Body of pancreas (tissue), 4 donors: Measurements from ENCODE around the gene KLC4.

Experiments used
- POLR2A ChIP-seq, 3 donors: fragments of 450-650 bp; IDR thresholded peaks; one replicate each; pipeline ENCODE4 v1.6.1; 2016; ENCODE audit warnings: antibody characterized with exemption in 3 of 3, mild to moderate bottlenecking in 2 of 3
- TF ChIP-seq, protein P1 (sequence below), 7 experiments: fragments of 450-650 bp in 4 of 7; fragments of 200-600 bp in 3 of 7; sonication (generic) in 3 of 7; IDR thresholded peaks; one replicate each; pipeline ENCODE4 v1.5.1; 2016 to 2019; ENCODE audit warnings: antibody characterized with exemption in 7 of 7

DNA sequence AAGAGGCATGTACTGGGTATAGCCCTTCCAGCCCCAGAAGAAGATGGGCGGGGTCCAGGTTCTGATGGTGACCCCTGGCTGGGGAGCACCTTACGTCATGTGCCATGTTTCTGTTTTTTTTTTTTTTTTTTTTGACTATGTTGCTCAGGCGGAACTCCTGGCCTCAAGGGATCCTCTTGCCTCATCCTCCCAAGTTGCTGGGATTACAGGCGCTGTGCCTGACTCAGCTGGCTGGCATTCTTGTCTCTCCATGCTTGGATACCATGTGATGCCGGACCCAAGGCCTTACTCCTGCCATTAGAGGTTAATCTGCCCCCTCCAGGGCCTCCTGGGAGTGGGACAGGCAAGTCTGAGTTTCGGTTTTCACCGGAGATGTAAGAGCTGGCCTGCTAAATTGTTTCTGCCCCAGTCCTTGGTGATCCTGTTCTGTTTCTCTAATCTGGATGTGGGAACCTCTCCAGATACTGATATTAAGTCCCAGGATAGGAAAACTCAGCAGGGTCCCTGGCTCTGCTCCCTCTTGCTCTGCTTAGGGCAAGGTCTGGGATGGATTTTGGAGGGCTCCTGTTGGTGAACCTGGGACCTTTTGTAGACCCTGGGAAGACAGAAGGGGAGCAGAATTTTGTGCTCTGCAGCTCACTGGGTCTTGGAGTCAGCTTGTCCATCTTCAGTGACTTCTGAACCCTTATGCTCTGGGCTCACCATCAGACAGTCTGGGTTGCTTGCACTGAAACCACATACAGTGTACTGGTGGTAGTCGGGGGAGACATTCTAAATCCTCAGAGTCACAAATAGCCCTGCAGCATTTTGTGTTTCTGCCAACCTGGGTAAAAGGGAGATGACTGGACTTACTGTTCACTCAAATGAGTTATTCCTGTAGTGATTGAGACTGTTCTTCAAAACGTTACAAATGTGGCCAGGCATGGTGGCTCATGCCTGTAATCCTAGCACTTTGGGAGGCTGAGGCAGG is 61.8 kb downstream of the KLC4 start:
- TF ChIP-seq, protein P1, sequence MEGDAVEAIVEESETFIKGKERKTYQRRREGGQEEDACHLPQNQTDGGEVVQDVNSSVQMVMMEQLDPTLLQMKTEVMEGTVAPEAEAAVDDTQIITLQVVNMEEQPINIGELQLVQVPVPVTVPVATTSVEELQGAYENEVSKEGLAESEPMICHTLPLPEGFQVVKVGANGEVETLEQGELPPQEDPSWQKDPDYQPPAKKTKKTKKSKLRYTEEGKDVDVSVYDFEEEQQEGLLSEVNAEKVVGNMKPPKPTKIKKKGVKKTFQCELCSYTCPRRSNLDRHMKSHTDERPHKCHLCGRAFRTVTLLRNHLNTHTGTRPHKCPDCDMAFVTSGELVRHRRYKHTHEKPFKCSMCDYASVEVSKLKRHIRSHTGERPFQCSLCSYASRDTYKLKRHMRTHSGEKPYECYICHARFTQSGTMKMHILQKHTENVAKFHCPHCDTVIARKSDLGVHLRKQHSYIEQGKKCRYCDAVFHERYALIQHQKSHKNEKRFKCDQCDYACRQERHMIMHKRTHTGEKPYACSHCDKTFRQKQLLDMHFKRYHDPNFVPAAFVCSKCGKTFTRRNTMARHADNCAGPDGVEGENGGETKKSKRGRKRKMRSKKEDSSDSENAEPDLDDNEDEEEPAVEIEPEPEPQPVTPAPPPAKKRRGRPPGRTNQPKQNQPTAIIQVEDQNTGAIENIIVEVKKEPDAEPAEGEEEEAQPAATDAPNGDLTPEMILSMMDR (IDR thresholded peaks at IDR 0.05), result no peak
- TF ChIP-seq POLR2A (IDR thresholded peaks at IDR 0.05), result no peak
